ENCODE results near the gene GREB1.

- TF ChIP-seq CTCF (IDR thresholded peaks at IDR 0.05 in 2 of 3, conservative IDR thresholded peaks at IDR 0.05 in 1 of 3; ENCODE audit: borderline replicate concordance in 1 of 3, insufficient read depth in 1 of 3, low read depth in 2 of 3, low read length in 2 of 3) = no peak
- no peak for TF ChIP-seq POLR2A (IDR thresholded peaks at IDR 0.05; ENCODE audit: borderline replicate concordance, extremely low read depth, insufficient read depth, insufficient read length)
- no peak for TF ChIP-seq RAD21 (IDR thresholded peaks at IDR 0.05; ENCODE audit: low read depth)
- no peak for TF ChIP-seq POLR2AphosphoS5 (IDR thresholded peaks at IDR 0.05; ENCODE audit: low read depth, low read length)
- TF ChIP-seq EZH2 (IDR thresholded peaks at IDR 0.05) = no peak
- no peak for TF ChIP-seq ZBTB33 (IDR thresholded peaks at IDR 0.05; ENCODE audit: extremely low read depth, insufficient replicate concordance, low read length)
- no peak for TF ChIP-seq ZNF274 (IDR thresholded peaks at IDR 0.05; ENCODE audit: low read depth, low read length)
- no peak for TF ChIP-seq YY1 (IDR thresholded peaks at IDR 0.05; ENCODE audit: extremely low read depth, insufficient replicate concordance, low read depth, low read length)
- no peak for TF ChIP-seq MAX (IDR thresholded peaks at IDR 0.05)
- no peak for TF ChIP-seq EGR1 (IDR thresholded peaks at IDR 0.05; ENCODE audit: low read depth)
- no peak for TF ChIP-seq JUND (IDR thresholded peaks at IDR 0.05)
- TF ChIP-seq, protein P1, sequence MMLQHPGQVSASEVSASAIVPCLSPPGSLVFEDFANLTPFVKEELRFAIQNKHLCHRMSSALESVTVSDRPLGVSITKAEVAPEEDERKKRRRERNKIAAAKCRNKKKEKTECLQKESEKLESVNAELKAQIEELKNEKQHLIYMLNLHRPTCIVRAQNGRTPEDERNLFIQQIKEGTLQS (IDR thresholded peaks at IDR 0.05) = no peak
- TF ChIP-seq REST (IDR thresholded peaks at IDR 0.05; ENCODE audit: low read depth) = no peak
Observed at GRCh38 chr2:11532416-11533055, 1.3 kb upstream of the GREB1 start.
